B cell (primary cell): Measurements from ENCODE around the gene MAFB. TPM values are rescaled to one million over a fixed set of nuclear protein-coding genes. Genes with fewer than 3 reads are reported as not detected.

ENCODE experiments used
- ATAC-seq: fragments of 200-7000 bp; cut with Tn5 transposase; one replicate; pipeline ENCODE4 v1.10.0; 2021; ENCODE audit warnings: low read depth, mild to moderate bottlenecking, moderate number of reproducible peaks, moderate library complexity
- CTCF ChIA-PET: fragments of 350-600 bp; sonication (Branson Sonifier 250); formaldehyde crosslinking; loops from one replicate; lab custom pipeline; 2021; ENCODE audit warnings: antibody characterized with exemption, inconsistent platforms; lab: Charles Lee
- POLR2A ChIA-PET: fragments of 350-600 bp; sonication (Branson Sonifier 250); formaldehyde crosslinking; loops from one replicate; lab custom pipeline; 2021; ENCODE audit warnings: antibody characterized with exemption; lab: Charles Lee
- DNase-seq: peaks from one replicate; pipeline ENCODE4 v3.0.0; 2013
- H2AFZ ChIP-seq: 2 replicates; pipeline ENCODE4 v1.6.1; 2012; ENCODE audit warnings: mild to moderate bottlenecking, low read depth, low read length; ENCODE audit not compliant: insufficient read depth, poor library complexity, severe bottlenecking
- H3K27ac ChIP-seq, 2 donors: 1 replicate in 1 of 2; 2 replicates in 1 of 2; pipeline ENCODE4 v1.5.1; 2012 to 2013; ENCODE audit warnings: low read length in 2 of 2, mild to moderate bottlenecking in 2 of 2, moderate library complexity in 1 of 2
- H3K27me3 ChIP-seq, 4 experiments: fragments of 200-600 bp in 1 of 4; sonication (generic) in 1 of 4; replicated peaks in 1 of 4; 1 replicate in 2 of 4; 2 replicates in 2 of 4; pipeline versions ENCODE4 v1.6.1 to v1.7.0; 2013 to 2016; ENCODE audit warnings: low read length in 3 of 4, mild to moderate bottlenecking in 2 of 4, mixed read lengths in 1 of 4, moderate library complexity in 1 of 4; ENCODE audit not compliant: insufficient read depth in 4 of 4, control insufficient read depth in 3 of 4; ENCODE audit errors: control extremely low read depth in 1 of 4
- H3K36me3 ChIP-seq, 2 experiments: replicated peaks in 1 of 2; 1 replicate in 1 of 2; 2 replicates in 1 of 2; pipeline versions ENCODE4 v1.6.1 to v1.7.1; 2013; ENCODE audit warnings: low read length in 1 of 2; ENCODE audit not compliant: insufficient read depth in 2 of 2, control insufficient read depth in 1 of 2; ENCODE audit errors: control extremely low read depth in 1 of 2, extremely low read depth in 1 of 2
- H3K4me1 ChIP-seq, 2 donors: fragments of 200-600 bp in 1 of 2; sonication (generic) in 1 of 2; 1 replicate in 1 of 2; 2 replicates in 1 of 2; pipeline versions ENCODE4 v1.5.1 to v1.6.1; 2013 to 2017; ENCODE audit warnings: low read length in 2 of 2; ENCODE audit not compliant: control insufficient read depth in 2 of 2, insufficient read depth in 2 of 2
- H3K4me2 ChIP-seq: replicated peaks from 2 replicates; pipeline ENCODE3; 2012; ENCODE audit warnings: mild to moderate bottlenecking, low read depth, low read length; ENCODE audit not compliant: poor library complexity, severe bottlenecking
- H3K4me3 ChIP-seq, 5 experiments: fragments of 200-600 bp in 1 of 5; sonication (generic) in 1 of 5; 1 replicate in 3 of 5; 2 replicates in 2 of 5; pipeline versions ENCODE4 v1.5.1 to v1.7.0; 2011 to 2016; ENCODE audit warnings: low read length in 4 of 5, mild to moderate bottlenecking in 4 of 5, low read depth in 2 of 5, control low read depth in 1 of 5, moderate library complexity in 1 of 5; ENCODE audit not compliant: insufficient read depth in 1 of 5; ENCODE audit errors: control extremely low read depth in 1 of 5, extremely low read depth in 1 of 5
- H3K79me2 ChIP-seq: fragments of 200-600 bp; sonication (generic); one replicate; pipeline ENCODE4 v1.6.0; 2016; ENCODE audit warnings: low read length; ENCODE audit not compliant: control insufficient read depth, insufficient read depth
- H3K9ac ChIP-seq: fragments of 200-600 bp; sonication (generic); 2 replicates; pipeline ENCODE4 v1.6.1; 2017; ENCODE audit warnings: mild to moderate bottlenecking, low read length, moderate library complexity
- H3K9me3 ChIP-seq, 3 donors: one replicate each; pipeline versions ENCODE4 v1.6.1 to v1.7.1; 2013; ENCODE audit warnings: low read length in 2 of 3; ENCODE audit not compliant: control insufficient read depth in 2 of 3, insufficient read depth in 1 of 3; ENCODE audit errors: control extremely low read depth in 1 of 3
- H4K20me1 ChIP-seq: 2 replicates; pipeline ENCODE4 v1.6.0; 2012; ENCODE audit warnings: mild to moderate bottlenecking, low read length; ENCODE audit not compliant: insufficient read depth, control insufficient read depth, poor library complexity, severe bottlenecking
- H3K27ac Mint-ChIP-seq: one replicate; pipeline ENCODE4 v1.8.0; 2021; ENCODE audit warnings: mixed read lengths
- H3K27me3 Mint-ChIP-seq: one replicate; pipeline ENCODE4 v1.8.0; 2021; ENCODE audit warnings: mixed read lengths
- H3K4me1 Mint-ChIP-seq: one replicate; pipeline ENCODE4 v1.8.0; 2021; ENCODE audit warnings: mixed read lengths
- H3K4me3 Mint-ChIP-seq: one replicate; pipeline ENCODE4 v1.8.0; 2021; ENCODE audit warnings: mixed read lengths
- H3K9me3 Mint-ChIP-seq: one replicate; pipeline ENCODE4 v1.8.0; 2022; ENCODE audit warnings: mixed read lengths; ENCODE audit not compliant: insufficient read depth
- CTCF ChIP-seq: fragments of 200-600 bp; IDR thresholded peaks from one replicate; pipeline ENCODE4 v1.8.0; 2022; ENCODE audit warnings: antibody characterized with exemption, mild to moderate bottlenecking
- EZH2 ChIP-seq: IDR thresholded peaks from 2 replicates; pipeline ENCODE4 v1.6.1; 2012; ENCODE audit warnings: borderline replicate concordance, low read depth, mild to moderate bottlenecking, moderate library complexity, low read length; ENCODE audit not compliant: insufficient read depth, poor library complexity, severe bottlenecking
- WGBS: methylation state at CpG from one replicate; pipeline ENCODE4 v1.1.5; 2013; ENCODE audit warnings: missing lambda C conversion rate; ENCODE audit not compliant: insufficient coverage; 5-methylcytosine and 5-hydroxymethylcytosine counted together
- intact Hi-C: fragments of 100-400 bp; cut with micrococcal nuclease; formaldehyde crosslinking; loops from one replicate; pipeline ENCODE4 v1.10.0; 2022
- polyA plus RNA-seq: library from polyadenylated mRNA; depleted of rRNA; stranded (reverse); fragments of >200 nt; gene quantifications from 2 replicates; pipeline ENCODE4 v1.2.3, GENCODE V29; 2012
- total RNA-seq, 2 donors: library from RNA; stranded (reverse); fragments of 120-200 nt in 1 of 2; gene quantifications; 1 replicate in 1 of 2; 2 replicates in 1 of 2; pipeline versions ENCODE4 v1.2.3 to v1.2.4, GENCODE V29; 2013 to 2022

Gene MAFB
- total and polyA plus RNA-seq, 2 donors (not counting 1 experiment from before 2014, with no cell fraction given): 1.6 to 1.8 TPM

GRCh38 chr20:40686434-40686882 lies 2.6 kb downstream of the MAFB start:
- Mint-ChIP-seq H3K27ac (no peak overlapping the region), H3K27me3 (peaks cover 62% of the 10 kb centered on the region), H3K9me3 (no peaks in the 10 kb centered on the region), H3K4me3 (peak overlapping the region; percentile 19), H3K4me1 (peaks cover 14% of the 10 kb centered on the region)
- ATAC-seq (no peak), DNase-seq (no peak)
- Histone ChIP-seq H3K9me3 (peaks cover 0 to 13% (median 0%) of the 10 kb centered on the region in 3 donors), H3K9ac (no peak overlapping the region), H2AFZ (no peak overlapping the region), H3K27me3 (peaks cover 0 to 78% (median 37%) of the 10 kb centered on the region in 4 experiments), H3K27ac (no peak overlapping the region), H3K79me2 (no peaks in the 10 kb centered on the region), H3K4me1 (peaks cover 23 to 27% of the 10 kb centered on the region in 2 donors), H3K36me3 (no peaks in the 10 kb centered on the region), H4K20me1 (no peaks in the 10 kb centered on the region), H3K4me3 (no peak overlapping the region), H3K4me2 (no peak overlapping the region)
- TF ChIP-seq EZH2 (no peak), CTCF (no peak)
- POLR2A ChIA-PET: no interaction called here
- intact Hi-C loops: no loop called here
- CTCF ChIA-PET: no interaction called here
- 33% methylated on average over 1 of the region's 7 CpGs for WGBS

- peaks cover 56% of the 10 kb centered on the region for H3K27me3 Mint-ChIP-seq
- TF ChIP-seq CTCF: no peak
- TF ChIP-seq EZH2: no peak
- H3K27ac ChIP-seq: no peak overlapping the region
- POLR2A ChIA-PET: no interaction called here
- H3K4me2 ChIP-seq: no peak overlapping the region
- no peaks in the 10 kb centered on the region for H3K9me3 Mint-ChIP-seq
- no peak overlapping the region for H3K9ac ChIP-seq
- no peak overlapping the region for H3K27ac Mint-ChIP-seq
- no peak overlapping the region for H3K4me3 ChIP-seq
- CTCF ChIA-PET: no interaction called here
- no peaks in the 10 kb centered on the region for H4K20me1 ChIP-seq
- H3K4me1 Mint-ChIP-seq: peaks cover 14% of the 10 kb centered on the region
- H3K4me3 Mint-ChIP-seq: no peak overlapping the region
- DNase-seq: no peak
- H3K27me3 ChIP-seq: peaks cover 0 to 75% (median 35%) of the 10 kb centered on the region in 4 experiments
- 60% methylated on average over 4 of the region's 4 CpGs for WGBS
- intact Hi-C loops: no loop called here
- peaks cover 21 to 23% of the 10 kb centered on the region in 2 donors for H3K4me1 ChIP-seq
- no peak overlapping the region for H2AFZ ChIP-seq
- H3K79me2 ChIP-seq: no peaks in the 10 kb centered on the region
- peaks cover 0 to 6% (median 0%) of the 10 kb centered on the region in 3 donors for H3K9me3 ChIP-seq
- no peak for ATAC-seq
- H3K36me3 ChIP-seq: no peaks in the 10 kb centered on the region
Observed at GRCh38 chr20:40685349-40685748, 3.7 kb downstream of the MAFB start.
